MM.1S (cell line): Measurements from ENCODE around the gene RGS16.

Experiments used
- DNase-seq: peaks from one replicate; pipeline ENCODE4 v3.0.0-alpha.2; 2015
- H2AFZ ChIP-seq: fragments of 300-600 bp; sonication (generic); 2 replicates; pipeline ENCODE4 v1.6.0; 2016; ENCODE audit warnings: antibody characterized with exemption, low read length
- H3F3A ChIP-seq: fragments of 300-600 bp; sonication (generic); 2 replicates; pipeline ENCODE4 v1.6.1; 2016; ENCODE audit warnings: mild to moderate bottlenecking, antibody characterized with exemption, low read length, moderate library complexity, mixed read lengths; ENCODE audit not compliant: insufficient read depth
- H3K27ac ChIP-seq: fragments of 300-600 bp; sonication (generic); 2 replicates; pipeline ENCODE4 v1.5.1; 2016; ENCODE audit warnings: mild to moderate bottlenecking, low read length
- H3K27me3 ChIP-seq: fragments of 300-600 bp; sonication (generic); replicated peaks from 2 replicates; pipeline ENCODE4 v1.6.0; 2016; ENCODE audit warnings: low read length; ENCODE audit not compliant: insufficient read depth
- H3K36me3 ChIP-seq: fragments of 300-600 bp; sonication (generic); replicated peaks from 2 replicates; pipeline ENCODE4 v1.6.1; 2016; ENCODE audit warnings: mild to moderate bottlenecking, low read length, mixed read lengths; ENCODE audit not compliant: insufficient read depth
- H3K4me1 ChIP-seq: fragments of 300-600 bp; sonication (generic); 2 replicates; pipeline ENCODE4 v1.6.1; 2016; ENCODE audit warnings: low read length, mixed read lengths
- H3K4me2 ChIP-seq: fragments of 300-600 bp; sonication (generic); 2 replicates; pipeline ENCODE4 v1.6.0; 2016; ENCODE audit warnings: low read depth, low read length
- H3K4me3 ChIP-seq: fragments of 300-600 bp; sonication (generic); 2 replicates; pipeline ENCODE4 v1.5.1; 2016; ENCODE audit warnings: low read length, mixed read lengths
- H3K79me2 ChIP-seq: fragments of 300-600 bp; sonication (generic); 2 replicates; pipeline ENCODE4 v1.6.1; 2016; ENCODE audit warnings: mixed run types, low read length, mixed read lengths
- H3K9ac ChIP-seq: fragments of 300-600 bp; sonication (generic); 2 replicates; pipeline ENCODE4 v1.6.1; 2016; ENCODE audit warnings: low read length, mixed read lengths
- H3K9me2 ChIP-seq: fragments of 300-600 bp; sonication (generic); replicated peaks from 2 replicates; pipeline ENCODE4 v1.6.1; 2016; ENCODE audit warnings: mild to moderate bottlenecking, low read length, mixed read lengths; ENCODE audit not compliant: insufficient read depth
- H3K9me3 ChIP-seq: fragments of 300-600 bp; sonication (generic); replicated peaks from 2 replicates; pipeline ENCODE4 v1.6.1; 2016; ENCODE audit warnings: mild to moderate bottlenecking, low read length, mixed read lengths; ENCODE audit not compliant: insufficient read depth
- H4K20me1 ChIP-seq: fragments of 300-600 bp; sonication (generic); 2 replicates; pipeline ENCODE4 v1.6.1; 2016; ENCODE audit warnings: mild to moderate bottlenecking, low read length, moderate library complexity, mixed read lengths; ENCODE audit not compliant: insufficient read depth
- CTCF ChIP-seq: fragments of 300-600 bp; sonication (generic); IDR thresholded peaks from 2 replicates; pipeline ENCODE4 v1.5.1; 2016; ENCODE audit warnings: antibody characterized with exemption, low read length, mixed read lengths
- EZH2 ChIP-seq: fragments of 300-600 bp; sonication (generic); optimal IDR thresholded peaks from 2 replicates; pipeline ENCODE3; 2017; ENCODE audit warnings: low read depth, mild to moderate bottlenecking, antibody characterized with exemption, low read length, mixed read lengths
- EZH2phosphoT487 ChIP-seq: fragments of 300-600 bp; sonication (generic); IDR thresholded peaks from 2 replicates; pipeline ENCODE4 v1.6.1; 2018; ENCODE audit warnings: antibody characterized with exemption, low read length

The RGS16 gene

GRCh38 chr1:182628657-182629056 is 24.5 kb upstream of the RGS16 start:
- Histone ChIP-seq H3K27ac (no peak overlapping the region), H3K9me3 (no peaks in the 10 kb centered on the region), H3F3A (no peaks in the 10 kb centered on the region), H3K4me2 (no peak overlapping the region), H3K36me3 (no peaks in the 10 kb centered on the region), H3K9me2 (no peaks in the 10 kb centered on the region), H3K79me2 (no peaks in the 10 kb centered on the region), H3K9ac (no peak overlapping the region), H3K4me1 (peaks cover 15% of the 10 kb centered on the region), H4K20me1 (no peaks in the 10 kb centered on the region), H2AFZ (no peak overlapping the region), H3K4me3 (no peak overlapping the region), H3K27me3 (no peaks in the 10 kb centered on the region)
- TF ChIP-seq CTCF (no peak), EZH2phosphoT487 (no peak), EZH2 (no peak)
- DNase-seq = no peak

GRCh38 chr1:182627622-182628021 is 23.4 kb upstream of the RGS16 start:
- Histone ChIP-seq H3K79me2 (no peaks in the 10 kb centered on the region), H3K27ac (no peak overlapping the region), H3K9ac (no peak overlapping the region), H3F3A (no peaks in the 10 kb centered on the region), H3K27me3 (no peaks in the 10 kb centered on the region), H2AFZ (no peak overlapping the region), H3K4me2 (no peak overlapping the region), H3K4me1 (peaks cover 19% of the 10 kb centered on the region), H3K9me3 (no peaks in the 10 kb centered on the region), H3K36me3 (no peaks in the 10 kb centered on the region), H4K20me1 (no peaks in the 10 kb centered on the region), H3K9me2 (no peaks in the 10 kb centered on the region), H3K4me3 (no peak overlapping the region)
- no peak for DNase-seq
- TF ChIP-seq EZH2phosphoT487 = no peak
- no peak for TF ChIP-seq CTCF
- TF ChIP-seq EZH2 = no peak

GRCh38 chr1:182626527-182626926 is 22.3 kb upstream of the RGS16 start:
- Histone ChIP-seq H3K36me3 (no peaks in the 10 kb centered on the region), H3K4me3 (no peak overlapping the region), H4K20me1 (no peaks in the 10 kb centered on the region), H3K79me2 (no peaks in the 10 kb centered on the region), H3K9ac (no peak overlapping the region), H3K4me2 (0 out of 2 replicates have a peak overlapping the region, but pooled peaks have one; percentile 5), H3K27ac (no peak overlapping the region), H3K9me2 (no peaks in the 10 kb centered on the region), H2AFZ (no peak overlapping the region), H3K4me1 (peaks cover 19% of the 10 kb centered on the region), H3F3A (no peaks in the 10 kb centered on the region), H3K9me3 (no peaks in the 10 kb centered on the region), H3K27me3 (no peaks in the 10 kb centered on the region)
- no peak for TF ChIP-seq CTCF
- TF ChIP-seq EZH2 = no peak
- TF ChIP-seq EZH2phosphoT487 = no peak
- DNase-seq = no peak
